Liver (tissue), 9 donors: Measurements from ENCODE around the gene SPTLC2. TPM values are rescaled to one million over a fixed set of nuclear protein-coding genes. Genes with fewer than 3 reads are reported as not detected.

Experiments used
- DNase-seq: peaks from one replicate; pipeline ENCODE4 v3.0.0-alpha.2; 2017; ENCODE audit warnings: low spot score
- H3K27ac ChIP-seq, 2 donors: one replicate each; pipeline ENCODE4 v1.7.0; 2013; ENCODE audit warnings: inconsistent platforms in 2 of 2, low read length in 2 of 2, control low read depth in 1 of 2, low read depth in 1 of 2, mild to moderate bottlenecking in 1 of 2
- H3K27me3 ChIP-seq, 4 donors: one replicate each; pipeline versions ENCODE4 v1.6.1 to v1.7.0; 2013; ENCODE audit warnings: low read length in 3 of 4, inconsistent platforms in 1 of 4, mild to moderate bottlenecking in 1 of 4, moderate library complexity in 1 of 4; ENCODE audit not compliant: control insufficient read depth in 4 of 4, insufficient read depth in 4 of 4
- H3K36me3 ChIP-seq, 4 donors: one replicate each; pipeline versions ENCODE4 v1.6.1 to v1.7.0; 2013; ENCODE audit warnings: low read length in 3 of 4, mild to moderate bottlenecking in 3 of 4, low read depth in 1 of 4, moderate library complexity in 1 of 4; ENCODE audit not compliant: control insufficient read depth in 4 of 4, insufficient read depth in 3 of 4
- H3K4me1 ChIP-seq, 4 donors: one replicate each; pipeline versions ENCODE4 v1.6.1 to v1.7.0; 2013; ENCODE audit warnings: low read length in 3 of 4, mild to moderate bottlenecking in 3 of 4, moderate library complexity in 1 of 4; ENCODE audit not compliant: control insufficient read depth in 4 of 4, insufficient read depth in 4 of 4
- H3K4me3 ChIP-seq, 3 donors: one replicate each; pipeline versions ENCODE4 v1.6.1 to v1.7.0; 2013; ENCODE audit warnings: low read length in 3 of 3, control low read depth in 1 of 3, low read depth in 1 of 3, mild to moderate bottlenecking in 1 of 3
- H3K9ac ChIP-seq, 2 donors: one replicate each; pipeline ENCODE4 v1.7.0; 2013; ENCODE audit warnings: low read length in 2 of 2, mild to moderate bottlenecking in 2 of 2, moderate library complexity in 2 of 2, control low read depth in 1 of 2, low read depth in 1 of 2
- H3K9me3 ChIP-seq, 4 donors: one replicate each; pipeline versions ENCODE4 v1.6.1 to v1.7.0; 2013; ENCODE audit warnings: low read length in 3 of 4; ENCODE audit not compliant: control insufficient read depth in 4 of 4
- FOXA1 ChIP-seq: IDR thresholded peaks from 2 replicates; pipeline ENCODE4 v1.6.1; 2016; ENCODE audit warnings: antibody characterized with exemption
- FOXA2 ChIP-seq: IDR thresholded peaks from 2 replicates; pipeline ENCODE4 v1.6.1; 2016; ENCODE audit warnings: antibody characterized with exemption
- GABPA ChIP-seq, 2 donors: IDR thresholded peaks in 1 of 2; conservative IDR thresholded peaks in 1 of 2; 2 replicates each; pipeline ENCODE4 v1.6.1; 2016; ENCODE audit warnings: antibody characterized with exemption in 2 of 2, mild to moderate bottlenecking in 1 of 2, moderate library complexity in 1 of 2
- HNF4G ChIP-seq: IDR thresholded peaks from 2 replicates; pipeline ENCODE4 v1.6.1; 2016; ENCODE audit warnings: antibody characterized with exemption
- JUND ChIP-seq, 2 donors: IDR thresholded peaks; 2 replicates each; pipeline ENCODE4 v1.6.1; 2016; ENCODE audit warnings: antibody characterized with exemption in 2 of 2
- NR2F2 ChIP-seq: IDR thresholded peaks from 2 replicates; pipeline ENCODE4 v1.6.1; 2016; ENCODE audit warnings: antibody characterized with exemption
- RAD21 ChIP-seq, 2 donors: IDR thresholded peaks; 2 replicates each; pipeline ENCODE4 v1.6.1; 2016; ENCODE audit warnings: antibody characterized with exemption in 2 of 2, mild to moderate bottlenecking in 2 of 2
- RXRA ChIP-seq, 2 donors: IDR thresholded peaks; 2 replicates each; pipeline ENCODE4 v1.6.1; 2017 to 2018; ENCODE audit warnings: antibody characterized with exemption in 2 of 2, mild to moderate bottlenecking in 1 of 2
- SP1 ChIP-seq: IDR thresholded peaks from 2 replicates; pipeline ENCODE4 v1.6.1; 2018; ENCODE audit warnings: antibody characterized with exemption, mild to moderate bottlenecking
- TAF1 ChIP-seq: conservative IDR thresholded peaks from 2 replicates; pipeline ENCODE4 v1.6.1; 2016; ENCODE audit warnings: antibody characterized with exemption, mild to moderate bottlenecking
- YY1 ChIP-seq: IDR thresholded peaks from 2 replicates; pipeline ENCODE4 v1.6.1; 2016; ENCODE audit warnings: antibody characterized with exemption, mild to moderate bottlenecking
- WGBS: extraction: QIAGEN DNeasy Blood & Tissue Kit; methylation state at CpG from one replicate; pipeline ENCODE4 v1.1.7; 2013; 5-methylcytosine and 5-hydroxymethylcytosine counted together
- polyA plus RNA-seq, 2 donors: library from polyadenylated mRNA; stranded (reverse) in 1 of 2; unstranded in 1 of 2; fragments of 200-250 nt in 1 of 2; fragments of >200 nt in 1 of 2; fragmentation: Nextera tagmentation in 1 of 2; extraction: Ambion mirVana in 1 of 2; gene quantifications; one replicate each; pipeline versions ENCODE4 v1.2.1 to v1.2.3, GENCODE V29; 2013 to 2015
- total RNA-seq, 2 donors: library from RNA; depleted of rRNA; stranded (reverse); fragments of >200 nt; gene quantifications; one replicate each; pipeline ENCODE4 v1.2.3, GENCODE V29; 2014
- TF ChIP-seq, protein P1 (sequence below): IDR thresholded peaks from 2 replicates; pipeline ENCODE4 v1.6.1; 2016; ENCODE audit warnings: antibody characterized with exemption
- TF ChIP-seq, protein P2 (sequence below): IDR thresholded peaks from 2 replicates; pipeline ENCODE4 v1.6.1; 2016; ENCODE audit warnings: antibody characterized with exemption, mild to moderate bottlenecking
- TF ChIP-seq, protein P3 (sequence below): IDR thresholded peaks from 2 replicates; pipeline ENCODE4 v1.6.1; 2016; ENCODE audit warnings: antibody characterized with exemption
- TF ChIP-seq, protein P4 (sequence below): fragments of 150-350 bp; IDR thresholded peaks from 2 replicates; pipeline ENCODE4 v1.5.1; 2017; ENCODE audit warnings: improper control_type of control experiment, low read depth, low read length; ENCODE audit not compliant: missing input control
- TF ChIP-seq, protein P5 (sequence below): IDR thresholded peaks from 2 replicates; pipeline ENCODE4 v1.6.1; 2016; ENCODE audit warnings: antibody characterized with exemption
- donor health status: healthy.
- donor health status: healthy.
- donor health status: healthy.
- donor health status: healthy.
- donor health status: healthy.

SPTLC2 gene
- total and polyA plus RNA-seq, 4 donors: 3.9 to 19.2 (median 9.9) TPM

DNA sequence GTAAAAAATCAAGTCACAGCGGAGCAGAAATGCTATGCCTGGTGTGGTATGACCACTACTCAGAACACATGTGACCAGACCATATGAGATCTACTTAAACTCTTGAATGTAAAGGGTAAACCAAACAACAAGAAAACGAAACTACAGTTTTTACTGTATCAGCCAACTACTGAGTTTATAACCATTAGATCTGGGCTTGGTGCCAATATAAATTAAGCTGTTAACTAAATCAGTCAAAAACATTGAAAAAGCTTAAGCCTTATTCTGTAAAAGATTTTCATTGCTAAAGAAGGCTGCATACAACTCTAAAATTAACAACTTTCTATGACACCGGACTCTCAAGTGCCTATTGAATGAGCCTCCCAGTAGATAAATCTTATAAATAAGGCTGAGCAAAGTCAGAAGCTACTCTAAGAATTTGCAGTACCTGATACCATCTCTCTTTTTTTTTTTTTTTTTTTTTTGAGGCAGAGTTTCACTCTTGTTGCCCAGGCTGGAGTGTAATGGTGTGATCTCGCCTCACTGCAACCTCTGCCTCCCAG lies 35.4 kb downstream of the SPTLC2 start:
- 39% methylated on average over 4 of the region's 4 CpGs for WGBS
- Histone ChIP-seq H3K4me1 (no peaks in the 10 kb centered on the region), H3K27me3 (no peaks in the 10 kb centered on the region), H3K9me3 (no peaks in the 10 kb centered on the region), H3K36me3 (peaks cover 0 to 2% (median 0%) of the 10 kb centered on the region in 4 donors), H3K27ac (no peak overlapping the region), H3K9ac (no peak overlapping the region), H3K4me3 (no peak overlapping the region)
- DNase-seq: no peak
- no peak for TF ChIP-seq JUND (IDR thresholded peaks at IDR 0.05)
- TF ChIP-seq, protein P1, sequence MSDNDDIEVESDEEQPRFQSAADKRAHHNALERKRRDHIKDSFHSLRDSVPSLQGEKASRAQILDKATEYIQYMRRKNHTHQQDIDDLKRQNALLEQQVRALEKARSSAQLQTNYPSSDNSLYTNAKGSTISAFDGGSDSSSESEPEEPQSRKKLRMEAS: no peak
- TF ChIP-seq SP1: no peak
- no peak for TF ChIP-seq HNF4G
- TF ChIP-seq, protein P2, sequence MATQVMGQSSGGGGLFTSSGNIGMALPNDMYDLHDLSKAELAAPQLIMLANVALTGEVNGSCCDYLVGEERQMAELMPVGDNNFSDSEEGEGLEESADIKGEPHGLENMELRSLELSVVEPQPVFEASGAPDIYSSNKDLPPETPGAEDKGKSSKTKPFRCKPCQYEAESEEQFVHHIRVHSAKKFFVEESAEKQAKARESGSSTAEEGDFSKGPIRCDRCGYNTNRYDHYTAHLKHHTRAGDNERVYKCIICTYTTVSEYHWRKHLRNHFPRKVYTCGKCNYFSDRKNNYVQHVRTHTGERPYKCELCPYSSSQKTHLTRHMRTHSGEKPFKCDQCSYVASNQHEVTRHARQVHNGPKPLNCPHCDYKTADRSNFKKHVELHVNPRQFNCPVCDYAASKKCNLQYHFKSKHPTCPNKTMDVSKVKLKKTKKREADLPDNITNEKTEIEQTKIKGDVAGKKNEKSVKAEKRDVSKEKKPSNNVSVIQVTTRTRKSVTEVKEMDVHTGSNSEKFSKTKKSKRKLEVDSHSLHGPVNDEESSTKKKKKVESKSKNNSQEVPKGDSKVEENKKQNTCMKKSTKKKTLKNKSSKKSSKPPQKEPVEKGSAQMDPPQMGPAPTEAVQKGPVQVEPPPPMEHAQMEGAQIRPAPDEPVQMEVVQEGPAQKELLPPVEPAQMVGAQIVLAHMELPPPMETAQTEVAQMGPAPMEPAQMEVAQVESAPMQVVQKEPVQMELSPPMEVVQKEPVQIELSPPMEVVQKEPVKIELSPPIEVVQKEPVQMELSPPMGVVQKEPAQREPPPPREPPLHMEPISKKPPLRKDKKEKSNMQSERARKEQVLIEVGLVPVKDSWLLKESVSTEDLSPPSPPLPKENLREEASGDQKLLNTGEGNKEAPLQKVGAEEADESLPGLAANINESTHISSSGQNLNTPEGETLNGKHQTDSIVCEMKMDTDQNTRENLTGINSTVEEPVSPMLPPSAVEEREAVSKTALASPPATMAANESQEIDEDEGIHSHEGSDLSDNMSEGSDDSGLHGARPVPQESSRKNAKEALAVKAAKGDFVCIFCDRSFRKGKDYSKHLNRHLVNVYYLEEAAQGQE: no peak
- no peak for TF ChIP-seq TAF1
- TF ChIP-seq RXRA (IDR thresholded peaks at IDR 0.05): no peak
- no peak for TF ChIP-seq FOXA2
- no peak for TF ChIP-seq YY1

DNA sequence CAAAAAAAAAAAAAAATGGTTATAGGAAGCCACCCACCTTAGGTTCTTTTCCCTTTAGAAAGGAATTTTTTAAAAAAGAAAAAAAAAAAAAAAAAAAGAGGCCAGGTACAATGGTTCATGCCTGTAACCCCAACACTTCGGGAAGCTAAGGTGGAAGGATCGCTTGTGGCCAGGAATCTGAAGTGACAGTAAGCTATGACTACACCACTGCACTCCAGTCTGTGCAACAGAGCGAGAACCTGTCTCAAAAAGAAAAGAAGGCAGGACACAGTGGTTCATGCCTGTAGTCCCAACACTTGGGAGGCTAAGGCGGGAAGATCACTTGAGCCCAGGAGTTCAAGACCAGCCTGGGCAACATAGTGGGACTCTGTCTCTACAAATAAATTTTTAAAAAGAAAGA lies 36.0 kb downstream of the SPTLC2 start:
- H3K4me3 ChIP-seq: no peak overlapping the region
- no peaks in the 10 kb centered on the region for H3K27me3 ChIP-seq
- WGBS: 90% methylated on average over 4 of the region's 4 CpGs
- peaks cover 0 to 4% (median 4%) of the 10 kb centered on the region in 4 donors for H3K36me3 ChIP-seq
- TF ChIP-seq RAD21 (IDR thresholded peaks at IDR 0.05): no peak
- TF ChIP-seq FOXA1: no peak
- TF ChIP-seq JUND (IDR thresholded peaks at IDR 0.05): no peak
- TF ChIP-seq, protein P3, sequence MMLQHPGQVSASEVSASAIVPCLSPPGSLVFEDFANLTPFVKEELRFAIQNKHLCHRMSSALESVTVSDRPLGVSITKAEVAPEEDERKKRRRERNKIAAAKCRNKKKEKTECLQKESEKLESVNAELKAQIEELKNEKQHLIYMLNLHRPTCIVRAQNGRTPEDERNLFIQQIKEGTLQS: no peak
- TF ChIP-seq NR2F2: no peak
- TF ChIP-seq, protein P4, sequence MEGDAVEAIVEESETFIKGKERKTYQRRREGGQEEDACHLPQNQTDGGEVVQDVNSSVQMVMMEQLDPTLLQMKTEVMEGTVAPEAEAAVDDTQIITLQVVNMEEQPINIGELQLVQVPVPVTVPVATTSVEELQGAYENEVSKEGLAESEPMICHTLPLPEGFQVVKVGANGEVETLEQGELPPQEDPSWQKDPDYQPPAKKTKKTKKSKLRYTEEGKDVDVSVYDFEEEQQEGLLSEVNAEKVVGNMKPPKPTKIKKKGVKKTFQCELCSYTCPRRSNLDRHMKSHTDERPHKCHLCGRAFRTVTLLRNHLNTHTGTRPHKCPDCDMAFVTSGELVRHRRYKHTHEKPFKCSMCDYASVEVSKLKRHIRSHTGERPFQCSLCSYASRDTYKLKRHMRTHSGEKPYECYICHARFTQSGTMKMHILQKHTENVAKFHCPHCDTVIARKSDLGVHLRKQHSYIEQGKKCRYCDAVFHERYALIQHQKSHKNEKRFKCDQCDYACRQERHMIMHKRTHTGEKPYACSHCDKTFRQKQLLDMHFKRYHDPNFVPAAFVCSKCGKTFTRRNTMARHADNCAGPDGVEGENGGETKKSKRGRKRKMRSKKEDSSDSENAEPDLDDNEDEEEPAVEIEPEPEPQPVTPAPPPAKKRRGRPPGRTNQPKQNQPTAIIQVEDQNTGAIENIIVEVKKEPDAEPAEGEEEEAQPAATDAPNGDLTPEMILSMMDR: no peak
- TF ChIP-seq, protein P5, sequence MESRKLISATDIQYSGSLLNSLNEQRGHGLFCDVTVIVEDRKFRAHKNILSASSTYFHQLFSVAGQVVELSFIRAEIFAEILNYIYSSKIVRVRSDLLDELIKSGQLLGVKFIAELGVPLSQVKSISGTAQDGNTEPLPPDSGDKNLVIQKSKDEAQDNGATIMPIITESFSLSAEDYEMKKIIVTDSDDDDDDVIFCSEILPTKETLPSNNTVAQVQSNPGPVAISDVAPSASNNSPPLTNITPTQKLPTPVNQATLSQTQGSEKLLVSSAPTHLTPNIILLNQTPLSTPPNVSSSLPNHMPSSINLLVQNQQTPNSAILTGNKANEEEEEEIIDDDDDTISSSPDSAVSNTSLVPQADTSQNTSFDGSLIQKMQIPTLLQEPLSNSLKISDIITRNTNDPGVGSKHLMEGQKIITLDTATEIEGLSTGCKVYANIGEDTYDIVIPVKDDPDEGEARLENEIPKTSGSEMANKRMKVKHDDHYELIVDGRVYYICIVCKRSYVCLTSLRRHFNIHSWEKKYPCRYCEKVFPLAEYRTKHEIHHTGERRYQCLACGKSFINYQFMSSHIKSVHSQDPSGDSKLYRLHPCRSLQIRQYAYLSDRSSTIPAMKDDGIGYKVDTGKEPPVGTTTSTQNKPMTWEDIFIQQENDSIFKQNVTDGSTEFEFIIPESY: no peak
- no peak for TF ChIP-seq SP1
- no peak for TF ChIP-seq YY1
- TF ChIP-seq GABPA (IDR thresholded peaks at IDR 0.05 in 1 of 2, conservative IDR thresholded peaks at IDR 0.05 in 1 of 2): no peak
- TF ChIP-seq, protein P2: no peak
- TF ChIP-seq FOXA2: no peak
- no peak overlapping the region for H3K27ac ChIP-seq
- DNase-seq: no peak
- no peaks in the 10 kb centered on the region for H3K4me1 ChIP-seq
- no peaks in the 10 kb centered on the region for H3K9me3 ChIP-seq
- no peak overlapping the region for H3K9ac ChIP-seq
